BJ (cell line): Measurements from ENCODE around the gene E2F8. TPM values are rescaled to one million over a fixed set of nuclear protein-coding genes. Genes with fewer than 3 reads are reported as not detected.
"Not testable (repeated sequence)": the region's sequence is repeated elsewhere in the genome, so short reads cannot be mapped to it uniquely, and the experiment has no call there.

Experiments
- CTCF ChIA-PET: fragments of 350-600 bp; formaldehyde crosslinking; extraction: SDS; loops from one replicate; lab custom pipeline; 2021; ENCODE audit warnings: antibody characterized with exemption, inconsistent platforms; lab: Yijun Ruan, JAX
- POLR2A ChIA-PET: fragments of 300-600 bp; sonication (Branson Sonifier 250); formaldehyde crosslinking; extraction: SDS; loops from one replicate; lab custom pipeline; 2021; ENCODE audit warnings: antibody characterized with exemption; lab: Charles Lee
- DNase-seq: peaks from one replicate; pipeline ENCODE4 v3.0.0-alpha.2; 2011; ENCODE audit warnings: low read depth
- H3K27me3 ChIP-seq: 2 replicates; pipeline ENCODE4 v1.6.0; 2011; ENCODE audit warnings: low read length; ENCODE audit not compliant: control insufficient read depth, insufficient read depth
- H3K36me3 ChIP-seq: 2 replicates; pipeline ENCODE4 v1.5.1; 2011; ENCODE audit warnings: low read length; ENCODE audit not compliant: control insufficient read depth, insufficient read depth
- H3K4me3 ChIP-seq: 2 replicates; pipeline ENCODE4 v1.5.1; 2011; ENCODE audit warnings: low read depth, mild to moderate bottlenecking, control low read depth, low read length
- polyA plus RNA-seq: library from polyadenylated mRNA; depleted of rRNA; stranded (reverse); fragments of >200 nt; gene quantifications from 2 replicates; pipeline ENCODE4 v1.2.3, GENCODE V29; 2011
- TF ChIP-seq, protein P1 (sequence below): IDR thresholded peaks from 2 replicates; pipeline ENCODE4 v1.5.1; 2011; ENCODE audit warnings: low read depth, mild to moderate bottlenecking, control low read depth, inconsistent platforms, low read length, moderate library complexity; ENCODE audit not compliant: insufficient read depth

Gene E2F8
- polyA plus RNA-seq, 1 experiment, result 2.0 TPM

DNA sequence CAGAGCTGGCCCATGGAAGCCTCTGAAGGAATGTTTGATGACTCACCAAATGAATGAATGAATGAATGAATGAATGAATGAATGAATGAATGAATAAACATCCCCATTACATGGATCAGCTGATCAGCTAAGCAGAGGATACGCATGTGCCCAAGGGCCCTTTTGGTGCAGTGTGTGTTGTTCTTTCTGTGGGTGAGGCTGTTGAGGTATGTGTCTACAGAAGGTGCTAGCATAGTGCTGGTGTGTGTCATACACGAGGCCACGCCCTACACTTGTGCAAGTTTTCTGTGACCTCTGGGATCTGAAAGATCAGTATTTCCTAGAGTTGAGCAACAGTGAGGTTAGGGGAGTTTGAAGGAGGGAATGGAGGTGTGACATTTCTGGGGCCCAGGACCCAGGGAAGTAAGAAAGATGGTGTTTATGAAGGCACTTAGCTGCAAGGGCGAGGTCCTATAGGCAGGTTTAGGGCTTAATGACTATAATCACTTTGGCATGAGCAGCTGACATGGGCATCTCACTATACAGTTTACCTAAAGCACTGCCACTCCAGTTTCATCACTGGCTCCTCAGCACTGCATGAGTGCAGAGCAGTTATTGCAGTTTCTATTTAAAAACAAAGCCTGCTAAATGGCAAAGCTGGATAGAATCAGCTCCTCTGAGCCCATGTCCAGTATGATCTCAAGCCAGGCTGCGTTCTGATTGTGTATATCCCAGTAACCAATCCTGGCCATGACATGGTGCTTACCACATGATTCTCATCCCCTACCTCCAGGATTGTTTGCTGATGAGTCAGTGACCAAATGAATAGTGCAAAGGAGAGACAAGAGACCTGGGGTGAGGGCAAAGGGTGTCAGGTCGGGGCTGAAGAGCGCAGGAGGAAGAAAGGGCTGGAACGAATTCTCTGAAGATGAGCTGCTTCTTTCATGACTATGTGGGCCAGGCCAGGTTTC is 36.4 kb upstream of the E2F8 start:
- H3K36me3 ChIP-seq, result no peaks in the 10 kb centered on the region
- ChIA-PET CTCF (interaction anchor here (1.3 to 1.5 kb wide), 2 partner anchors 17 to 279 kb away, joined by 4 read pairs; no protein-coding TSS in a partner anchor), POLR2A (interaction anchor here (0.7 kb wide), 1 partner anchor 9 kb away, joined by 3 read pairs; no protein-coding TSS in a partner anchor)
- H3K4me3 ChIP-seq, result no peak overlapping the region
- no peak for DNase-seq
- TF ChIP-seq, protein P1, sequence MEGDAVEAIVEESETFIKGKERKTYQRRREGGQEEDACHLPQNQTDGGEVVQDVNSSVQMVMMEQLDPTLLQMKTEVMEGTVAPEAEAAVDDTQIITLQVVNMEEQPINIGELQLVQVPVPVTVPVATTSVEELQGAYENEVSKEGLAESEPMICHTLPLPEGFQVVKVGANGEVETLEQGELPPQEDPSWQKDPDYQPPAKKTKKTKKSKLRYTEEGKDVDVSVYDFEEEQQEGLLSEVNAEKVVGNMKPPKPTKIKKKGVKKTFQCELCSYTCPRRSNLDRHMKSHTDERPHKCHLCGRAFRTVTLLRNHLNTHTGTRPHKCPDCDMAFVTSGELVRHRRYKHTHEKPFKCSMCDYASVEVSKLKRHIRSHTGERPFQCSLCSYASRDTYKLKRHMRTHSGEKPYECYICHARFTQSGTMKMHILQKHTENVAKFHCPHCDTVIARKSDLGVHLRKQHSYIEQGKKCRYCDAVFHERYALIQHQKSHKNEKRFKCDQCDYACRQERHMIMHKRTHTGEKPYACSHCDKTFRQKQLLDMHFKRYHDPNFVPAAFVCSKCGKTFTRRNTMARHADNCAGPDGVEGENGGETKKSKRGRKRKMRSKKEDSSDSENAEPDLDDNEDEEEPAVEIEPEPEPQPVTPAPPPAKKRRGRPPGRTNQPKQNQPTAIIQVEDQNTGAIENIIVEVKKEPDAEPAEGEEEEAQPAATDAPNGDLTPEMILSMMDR, result no peak
- H3K27me3 ChIP-seq, result no peaks in the 10 kb centered on the region

DNA sequence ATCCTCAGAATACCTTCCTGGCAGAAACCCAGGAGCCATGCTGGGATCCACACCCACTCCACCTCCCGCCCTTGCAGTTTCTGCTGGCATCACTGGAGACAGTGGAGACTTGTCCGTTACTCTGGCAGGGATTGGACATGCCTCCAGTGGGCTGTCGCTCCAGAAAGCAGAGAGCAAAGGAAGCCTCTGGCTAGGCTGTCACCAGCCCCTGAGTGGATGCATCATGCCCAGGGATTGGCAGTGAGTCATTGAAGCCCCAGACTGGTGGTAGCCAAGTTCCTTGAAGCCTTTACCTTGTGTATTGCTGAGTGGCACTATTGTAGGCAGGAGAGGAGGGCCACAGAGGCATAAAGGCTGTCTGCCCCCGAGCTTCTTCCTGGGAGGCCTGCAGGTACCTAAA is 34.8 kb upstream of the E2F8 start:
- ChIA-PET POLR2A (no interaction called here), CTCF (interaction anchor here (0.5 to 1.0 kb wide), 2 partner anchors 15 to 510 kb away, joined by 3 read pairs; no protein-coding TSS in a partner anchor)
- no peak overlapping the region for H3K4me3 ChIP-seq
- no peak for DNase-seq
- H3K27me3 ChIP-seq, result no peaks in the 10 kb centered on the region
- no peaks in the 10 kb centered on the region for H3K36me3 ChIP-seq
- TF ChIP-seq, protein P1, result no peak

DNA sequence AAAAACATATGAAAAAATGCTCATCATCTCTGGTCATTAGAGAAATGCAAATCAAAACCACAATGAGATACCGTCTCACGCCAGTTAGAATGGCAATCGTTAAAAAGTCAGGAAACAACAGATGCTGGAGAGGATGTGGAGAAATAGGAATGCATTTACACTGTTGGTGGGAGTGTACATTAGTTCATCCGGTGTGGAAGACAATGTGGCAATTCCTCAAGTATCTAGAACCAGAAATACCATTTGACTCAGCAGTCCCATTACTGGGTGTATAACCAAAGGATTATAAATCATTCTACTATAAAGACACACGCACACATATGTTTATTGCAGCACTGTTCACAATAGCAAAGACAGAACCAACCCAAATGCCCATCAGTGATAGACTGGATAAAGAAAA is 32.5 kb upstream of the E2F8 start:
- POLR2A ChIA-PET, H3K4me3 ChIP-seq, H3K36me3 ChIP-seq, CTCF ChIA-PET, DNase-seq, H3K27me3 ChIP-seq: not testable (repeated sequence)

DNA sequence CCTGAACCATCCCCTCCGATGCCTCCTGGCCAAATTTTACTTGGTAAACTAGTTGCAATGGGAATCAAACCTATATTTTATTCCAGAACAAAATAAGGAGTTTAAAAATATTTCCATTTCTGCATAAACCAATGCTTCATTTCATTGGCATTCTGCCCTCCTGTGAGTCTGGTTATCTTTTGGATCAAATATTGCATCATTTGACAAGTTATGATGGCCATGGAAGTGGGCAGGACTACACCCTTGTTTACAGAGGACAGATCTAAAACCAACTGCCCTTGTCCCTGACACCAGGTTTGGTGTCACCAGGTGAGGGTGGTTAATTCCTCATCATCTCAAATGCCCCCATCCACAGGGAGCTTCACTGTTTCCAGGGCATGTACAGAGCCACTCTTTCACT is 28.2 kb upstream of the E2F8 start:
- TF ChIP-seq, protein P1, result no peak
- no peak for DNase-seq
- POLR2A ChIA-PET, result no interaction called here
- H3K4me3 ChIP-seq, result no peak overlapping the region
- CTCF ChIA-PET, result interaction anchor here (1.2 kb wide), 1 partner anchor 9 kb away, joined by 7 read pairs; no protein-coding TSS in a partner anchor
- no peaks in the 10 kb centered on the region for H3K36me3 ChIP-seq
- peaks cover 8% of the 10 kb centered on the region; the same call in 1 of the 2 replicates for H3K27me3 ChIP-seq

DNA sequence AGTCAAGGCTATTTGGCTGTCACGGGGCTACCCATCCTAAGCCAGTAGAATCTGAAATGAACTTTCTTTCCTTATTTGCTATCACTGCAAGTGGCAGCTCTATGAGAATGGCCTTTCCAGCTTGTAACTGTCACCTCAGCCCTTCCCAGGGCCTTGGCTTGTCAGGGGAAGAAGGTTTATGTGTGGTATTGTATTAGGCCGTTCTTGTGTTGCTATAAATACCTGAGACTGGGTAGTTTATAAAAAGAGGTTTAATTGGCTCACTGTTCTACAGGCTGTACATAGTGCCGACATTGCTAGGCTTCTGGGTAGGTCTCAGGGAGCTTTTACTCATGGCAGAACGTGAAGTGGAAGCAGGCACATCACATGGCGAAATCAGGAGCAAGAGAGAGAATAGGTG is 26.8 kb upstream of the E2F8 start:
- CTCF ChIA-PET, result interaction anchor here (0.6 to 1.8 kb wide), 3 partner anchors 15 to 202 kb away, joined by 3 to 6 read pairs (median 3); no protein-coding TSS in a partner anchor
- Histone ChIP-seq H3K36me3 (no peaks in the 10 kb centered on the region), H3K4me3 (no peak overlapping the region), H3K27me3 (peaks cover 10% of the 10 kb centered on the region; the same call in 1 of the 2 replicates)
- POLR2A ChIA-PET, result no interaction called here
- DNase-seq, result no peak
- TF ChIP-seq, protein P1, result no peak
